Chondrocyte (in vitro differentiated cells): ENCODE results near the gene ZBTB1. TPM values are rescaled to one million over a fixed set of nuclear protein-coding genes. Genes with fewer than 3 reads are reported as not detected.

ENCODE experiments used
- DNase-seq: peaks from one replicate; pipeline ENCODE4 v3.0.0; 2021; ENCODE audit warnings: mixed read lengths, low spot score
- H3K27ac Mint-ChIP-seq: one replicate; pipeline ENCODE4 v1.8.0; 2021; ENCODE audit warnings: mild to moderate bottlenecking, moderate library complexity, mixed read lengths; ENCODE audit not compliant: unreplicated experiment
- H3K27me3 Mint-ChIP-seq: 2 replicates; pipeline ENCODE4 v1.8.0; 2021; ENCODE audit warnings: low read depth, mixed read lengths
- H3K36me3 Mint-ChIP-seq: 2 replicates; pipeline ENCODE4 v1.8.0; 2021; ENCODE audit warnings: low read depth, mixed read lengths
- H3K4me1 Mint-ChIP-seq: 2 replicates; pipeline ENCODE4 v1.8.0; 2021; ENCODE audit warnings: low read depth, mild to moderate bottlenecking, mixed read lengths
- H3K4me3 Mint-ChIP-seq: one replicate; pipeline ENCODE4 v1.8.0; 2021; ENCODE audit warnings: mild to moderate bottlenecking, moderate library complexity, mixed read lengths; ENCODE audit not compliant: unreplicated experiment
- H3K9me3 Mint-ChIP-seq: 2 replicates; pipeline ENCODE4 v1.8.0; 2021; ENCODE audit warnings: low read depth, mixed read lengths
- total RNA-seq: library from RNA; stranded (reverse); gene quantifications from 3 replicates; pipeline ENCODE4 v1.2.1, GENCODE V29; 2021
- TF ChIP-seq, protein P1 (sequence below): fragments of 200-600 bp; sonication (generic); IDR thresholded peaks from 2 replicates; pipeline ENCODE4 v1.5.0; 2021; ENCODE audit warnings: antibody characterized with exemption, mild to moderate bottlenecking, moderate library complexity

The ZBTB1 gene
- total RNA-seq, 1 donor from 2014 or later: 49.3 TPM

GRCh38 chr14:64502887-64503433 is 1.6 kb upstream of the ZBTB1 start:
- H3K27ac Mint-ChIP-seq: peak overlapping the region; percentile 93
- DNase-seq: no peak
- peaks cover 55% of the 10 kb centered on the region for H3K4me1 Mint-ChIP-seq
- peak overlapping the region; percentile 84 for H3K4me3 Mint-ChIP-seq
- TF ChIP-seq, protein P1, sequence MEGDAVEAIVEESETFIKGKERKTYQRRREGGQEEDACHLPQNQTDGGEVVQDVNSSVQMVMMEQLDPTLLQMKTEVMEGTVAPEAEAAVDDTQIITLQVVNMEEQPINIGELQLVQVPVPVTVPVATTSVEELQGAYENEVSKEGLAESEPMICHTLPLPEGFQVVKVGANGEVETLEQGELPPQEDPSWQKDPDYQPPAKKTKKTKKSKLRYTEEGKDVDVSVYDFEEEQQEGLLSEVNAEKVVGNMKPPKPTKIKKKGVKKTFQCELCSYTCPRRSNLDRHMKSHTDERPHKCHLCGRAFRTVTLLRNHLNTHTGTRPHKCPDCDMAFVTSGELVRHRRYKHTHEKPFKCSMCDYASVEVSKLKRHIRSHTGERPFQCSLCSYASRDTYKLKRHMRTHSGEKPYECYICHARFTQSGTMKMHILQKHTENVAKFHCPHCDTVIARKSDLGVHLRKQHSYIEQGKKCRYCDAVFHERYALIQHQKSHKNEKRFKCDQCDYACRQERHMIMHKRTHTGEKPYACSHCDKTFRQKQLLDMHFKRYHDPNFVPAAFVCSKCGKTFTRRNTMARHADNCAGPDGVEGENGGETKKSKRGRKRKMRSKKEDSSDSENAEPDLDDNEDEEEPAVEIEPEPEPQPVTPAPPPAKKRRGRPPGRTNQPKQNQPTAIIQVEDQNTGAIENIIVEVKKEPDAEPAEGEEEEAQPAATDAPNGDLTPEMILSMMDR: no peak
- H3K36me3 Mint-ChIP-seq: peaks cover 2% of the 10 kb centered on the region
- no peaks in the 10 kb centered on the region for H3K27me3 Mint-ChIP-seq
- H3K9me3 Mint-ChIP-seq: no peaks in the 10 kb centered on the region

DNA sequence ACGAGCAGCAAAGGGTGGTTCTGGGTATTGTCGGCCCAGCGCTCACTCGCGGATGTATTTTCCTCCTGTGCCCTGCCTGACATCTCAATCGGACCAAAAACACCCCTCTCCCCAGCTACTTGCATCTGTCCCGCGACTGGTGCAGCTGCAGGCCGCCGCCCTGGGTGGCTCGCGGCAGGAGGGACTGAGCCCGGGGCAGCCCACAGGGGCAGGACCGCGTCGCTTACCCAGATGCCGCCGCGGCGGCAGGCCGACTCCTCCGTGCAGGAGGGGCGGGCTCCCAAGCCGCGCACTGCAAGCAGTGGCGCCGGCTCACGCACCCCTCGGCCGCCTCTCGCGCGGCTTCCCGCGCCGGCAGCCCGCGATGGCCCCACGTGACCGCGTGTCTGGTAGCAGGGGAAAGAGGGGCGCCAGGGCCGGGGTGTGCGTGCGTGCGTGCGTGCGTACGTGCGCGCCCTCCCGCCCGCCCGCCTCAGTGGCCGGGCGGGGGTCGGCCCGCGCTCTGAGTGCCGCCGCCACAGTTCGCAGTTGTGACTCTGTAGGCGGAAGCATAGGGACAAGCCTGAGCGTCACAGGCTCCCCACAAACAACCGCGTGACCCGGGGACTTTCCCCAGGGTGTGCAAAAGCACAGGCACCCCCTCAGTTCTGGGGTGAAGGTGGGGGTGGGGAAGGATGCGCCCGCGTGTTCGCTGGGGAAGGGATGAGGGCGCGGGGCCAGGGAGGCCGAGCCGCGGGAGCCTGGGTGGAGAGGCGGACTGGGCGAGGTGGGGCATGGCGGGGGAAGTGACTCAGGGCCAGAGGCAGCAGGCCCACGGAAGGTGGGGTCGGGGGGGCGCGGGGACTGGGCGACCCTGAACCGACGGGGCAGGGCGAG is 898 bp upstream of the ZBTB1 start, which contains the start of gene ZBTB25:
ZBTB25 (minus strand) TSS at position 405 of the 876 bp plus-strand sequence. CDS start 13,305 bp downstream, outside the sequence.
- peaks cover 2% of the 10 kb centered on the region for H3K36me3 Mint-ChIP-seq
- peak within 1 kb of the TSS; percentile 84 for H3K4me3 Mint-ChIP-seq
- H3K9me3 Mint-ChIP-seq: no peaks in the 10 kb centered on the region
- peak; percentile 97 for DNase-seq
- H3K27me3 Mint-ChIP-seq: no peaks in the 10 kb centered on the region
- TF ChIP-seq, protein P1: no peak
- H3K4me1 Mint-ChIP-seq: peaks cover 60% of the 10 kb centered on the region
- peak within 1 kb of the TSS; percentile 100 for H3K27ac Mint-ChIP-seq

- Mint-ChIP-seq H3K9me3 (no peaks in the 10 kb centered on the region), H3K27ac (peak overlapping the region; percentile 100), H3K27me3 (no peaks in the 10 kb centered on the region), H3K4me1 (peaks cover 69% of the 10 kb centered on the region), H3K36me3 (peaks cover 2% of the 10 kb centered on the region), H3K4me3 (peak overlapping the region; percentile 84)
- no peak for DNase-seq
- TF ChIP-seq, protein P1: no peak
These were observed 576 bp downstream of the ZBTB1 start for GRCh38 chr14:64504897-64505794.

GRCh38 chr14:64506721-64507120 is 2.2 kb downstream of the ZBTB1 start:
- DNase-seq: no peak
- Mint-ChIP-seq H3K4me3 (peak overlapping the region; percentile 84), H3K36me3 (peaks cover 2% of the 10 kb centered on the region), H3K9me3 (no peaks in the 10 kb centered on the region), H3K4me1 (peaks cover 77% of the 10 kb centered on the region), H3K27me3 (no peaks in the 10 kb centered on the region), H3K27ac (peak overlapping the region; percentile 100)
- TF ChIP-seq, protein P1: no peak
